Bronchial epithelial cell (primary cell): Measurements from ENCODE around the gene OPALIN. TPM values are rescaled to one million over a fixed set of nuclear protein-coding genes. Genes with fewer than 3 reads are reported as not detected.

Source experiments
- DNase-seq: peaks from one replicate; pipeline ENCODE4 v3.0.0-alpha.2; 2010; ENCODE audit warnings: low read depth
- FAIRE-seq: peaks from 2 replicates; lab custom pipeline; 2011; peaks lifted over from hg19 to GRCh38; lab: Jason Lieb, UNC
- H3K27me3 ChIP-seq: 2 replicates; pipeline ENCODE4 v1.5.1; 2011; ENCODE audit warnings: low read length; ENCODE audit not compliant: control insufficient read depth, insufficient read depth
- H3K36me3 ChIP-seq: 2 replicates; pipeline ENCODE4 v1.5.1; 2011; ENCODE audit warnings: low read length; ENCODE audit not compliant: control insufficient read depth, insufficient read depth
- H3K4me3 ChIP-seq: 2 replicates; pipeline ENCODE4 v1.5.1; 2011; ENCODE audit warnings: mild to moderate bottlenecking, low read depth, low read length, control low read depth
- total RNA-seq: library from RNA; depleted of rRNA; stranded (reverse); fragments of >200 nt; gene quantifications from 2 replicates; pipeline ENCODE4 v1.2.1, GENCODE V29; 2014
- TF ChIP-seq, protein P1 (sequence below): IDR thresholded peaks from 2 replicates; pipeline ENCODE4 v1.5.1; 2011; ENCODE audit warnings: mild to moderate bottlenecking, moderate library complexity, low read length, control low read depth, inconsistent platforms; ENCODE audit not compliant: insufficient read depth, severe bottlenecking

OPALIN gene
- not detected in 2 replicates for total RNA-seq

DNA sequence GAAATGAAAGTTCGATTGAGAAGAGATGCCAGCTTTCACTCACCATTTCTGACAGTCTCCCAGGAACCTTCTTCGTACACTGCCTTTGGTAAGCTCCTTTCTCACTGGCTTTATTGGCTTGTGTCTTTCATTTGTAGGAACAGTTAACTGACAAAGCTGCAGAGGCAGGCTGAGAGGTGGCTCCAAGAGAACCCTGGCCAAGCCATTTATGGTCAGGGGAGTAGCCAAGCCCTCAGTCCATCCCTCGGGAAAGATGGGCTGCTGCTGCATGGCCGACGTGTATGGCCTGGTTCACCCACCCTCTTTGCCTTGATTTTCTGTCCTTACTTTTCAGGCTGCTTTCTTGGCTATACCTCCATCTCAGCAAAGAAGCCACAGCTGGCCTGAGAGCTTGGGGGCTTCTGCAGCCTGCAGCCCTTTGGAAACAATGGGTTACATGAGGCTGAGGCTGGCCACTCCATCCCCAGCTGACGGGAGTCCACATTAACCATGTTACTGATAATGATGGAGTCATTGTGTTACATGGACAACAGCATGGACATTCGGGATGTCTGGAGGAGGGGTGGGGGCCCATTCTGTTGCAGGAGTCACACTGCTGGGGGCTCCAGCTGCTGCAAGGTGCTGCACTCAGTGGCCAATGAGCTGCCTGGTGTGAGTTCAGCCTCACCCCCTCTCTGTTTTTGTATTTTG is at the start of gene OPALIN:
Gene OPALIN, minus strand, starts transcription at position 152 of the 690 bp plus-strand sequence. Its CDS starts 106 bp downstream, at position 46.
- Histone ChIP-seq H3K4me3 (no peak within 1 kb of the TSS), H3K36me3 (no peaks in the 10 kb centered on the region), H3K27me3 (no peaks in the 10 kb centered on the region)
- TF ChIP-seq, protein P1, sequence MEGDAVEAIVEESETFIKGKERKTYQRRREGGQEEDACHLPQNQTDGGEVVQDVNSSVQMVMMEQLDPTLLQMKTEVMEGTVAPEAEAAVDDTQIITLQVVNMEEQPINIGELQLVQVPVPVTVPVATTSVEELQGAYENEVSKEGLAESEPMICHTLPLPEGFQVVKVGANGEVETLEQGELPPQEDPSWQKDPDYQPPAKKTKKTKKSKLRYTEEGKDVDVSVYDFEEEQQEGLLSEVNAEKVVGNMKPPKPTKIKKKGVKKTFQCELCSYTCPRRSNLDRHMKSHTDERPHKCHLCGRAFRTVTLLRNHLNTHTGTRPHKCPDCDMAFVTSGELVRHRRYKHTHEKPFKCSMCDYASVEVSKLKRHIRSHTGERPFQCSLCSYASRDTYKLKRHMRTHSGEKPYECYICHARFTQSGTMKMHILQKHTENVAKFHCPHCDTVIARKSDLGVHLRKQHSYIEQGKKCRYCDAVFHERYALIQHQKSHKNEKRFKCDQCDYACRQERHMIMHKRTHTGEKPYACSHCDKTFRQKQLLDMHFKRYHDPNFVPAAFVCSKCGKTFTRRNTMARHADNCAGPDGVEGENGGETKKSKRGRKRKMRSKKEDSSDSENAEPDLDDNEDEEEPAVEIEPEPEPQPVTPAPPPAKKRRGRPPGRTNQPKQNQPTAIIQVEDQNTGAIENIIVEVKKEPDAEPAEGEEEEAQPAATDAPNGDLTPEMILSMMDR: no peak
- DNase-seq: no peak
- FAIRE-seq: no peak

DNA sequence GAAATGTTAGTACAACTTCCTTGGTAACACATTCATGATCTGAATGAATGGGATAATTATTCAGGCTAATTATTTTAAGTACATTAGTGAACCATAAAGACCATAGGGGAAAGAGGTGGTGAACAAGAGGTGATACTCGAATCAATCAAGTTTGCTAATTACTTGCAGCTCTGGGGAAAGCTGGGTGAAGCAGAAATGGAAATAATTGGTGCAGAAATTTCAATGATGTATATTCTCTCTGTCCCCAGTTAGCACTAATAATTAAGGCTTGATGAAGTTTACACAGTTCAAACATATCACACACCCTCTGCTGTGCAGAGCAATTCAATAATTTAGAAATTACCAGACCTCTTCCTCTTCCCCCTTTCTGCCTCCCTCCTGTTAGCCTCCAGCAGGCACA is 49.4 kb upstream of the OPALIN start:
- DNase-seq (no peak), FAIRE-seq (peak; percentile 13)
- no peak overlapping the region for H3K4me3 ChIP-seq
- H3K27me3 ChIP-seq: no peaks in the 10 kb centered on the region
- TF ChIP-seq, protein P1: no peak
- H3K36me3 ChIP-seq: no peaks in the 10 kb centered on the region

GRCh38 chr10:96407560-96408069 is 48.8 kb upstream of the OPALIN start:
- no peaks in the 10 kb centered on the region for H3K36me3 ChIP-seq
- no peak for DNase-seq
- TF ChIP-seq, protein P1: no peak

GRCh38 chr10:96406091-96406490 is 47.3 kb upstream of the OPALIN start:
- Histone ChIP-seq H3K36me3 (no peaks in the 10 kb centered on the region), H3K4me3 (no peak overlapping the region), H3K27me3 (no peaks in the 10 kb centered on the region)
- FAIRE-seq: no peak
- TF ChIP-seq, protein P1: no peak
- no peak for DNase-seq

More at GRCh38 chr10:96407560-96408069, 48.8 kb upstream of the OPALIN start:
- Histone ChIP-seq H3K4me3 (no peak overlapping the region), H3K27me3 (no peaks in the 10 kb centered on the region)
- peak; percentile 18 for FAIRE-seq

- FAIRE-seq: no peak
- TF ChIP-seq, protein P1: no peak
- H3K4me3 ChIP-seq: no peak overlapping the region
- H3K27me3 ChIP-seq: peaks cover 2% of the 10 kb centered on the region
- DNase-seq: no peak
- H3K36me3 ChIP-seq: no peaks in the 10 kb centered on the region
These were observed 43.9 kb upstream of the OPALIN start for GRCh38 chr10:96402417-96403305.
